Activated CD8-positive, alpha-beta memory T cell treated with anti-CD3 and anti-CD28 coated beads for 36 hours (primary cell): ENCODE measurements around the gene MORC1. TPM values are rescaled to one million over a fixed set of nuclear protein-coding genes. Genes with fewer than 3 reads are reported as not detected.

Experiments
- CTCF ChIA-PET: fragments of 350-600 bp; sonication (Branson Sonifier 250); formaldehyde crosslinking; loops from one replicate; lab custom pipeline; 2021; ENCODE audit warnings: antibody characterized with exemption; lab: Charles Lee
- POLR2A ChIA-PET: fragments of 350-600 bp; sonication (Branson Sonifier 250); formaldehyde crosslinking; loops from one replicate; lab custom pipeline; 2021; ENCODE audit warnings: antibody characterized with exemption; lab: Charles Lee
- total RNA-seq, 2 experiments: library from RNA; stranded (reverse); gene quantifications; one replicate each; pipeline ENCODE4 v1.2.3, GENCODE V29; 2021

The MORC1 gene
- total RNA-seq, 2 experiments from 2014 or later, result not detected

- ChIA-PET CTCF (no interaction called here), POLR2A (no interaction called here)
Observed at GRCh38 chr3:109045271-109046040, 72.5 kb downstream of the MORC1 start.

- POLR2A ChIA-PET, result no interaction called here
- CTCF ChIA-PET, result no interaction called here
Observed at GRCh38 chr3:109035082-109035481, 82.9 kb downstream of the MORC1 start.

GRCh38 chr3:109033000-109033660 lies 84.8 kb downstream of the MORC1 start:
- POLR2A ChIA-PET, result no interaction called here
- CTCF ChIA-PET, result no interaction called here

- POLR2A ChIA-PET, result no interaction called here
Observed at GRCh38 chr3:109028753-109029152, 89.2 kb downstream of the MORC1 start.

GRCh38 chr3:109026821-109027220 lies 91.1 kb downstream of the MORC1 start:
- POLR2A ChIA-PET, result no interaction called here
- CTCF ChIA-PET, result no interaction called here

More at GRCh38 chr3:109028753-109029152, 89.2 kb downstream of the MORC1 start:
- CTCF ChIA-PET, result no interaction called here

- CTCF ChIA-PET, result interaction anchor here (0.7 kb wide), 1 partner anchor 193 kb away, joined by 4 read pairs; no protein-coding TSS in a partner anchor
- POLR2A ChIA-PET, result no interaction called here
Observed at GRCh38 chr3:109025896-109026295, 92.0 kb downstream of the MORC1 start.

GRCh38 chr3:109023656-109024254 lies 94.2 kb downstream of the MORC1 start:
- ChIA-PET POLR2A (no interaction called here), CTCF (interaction anchor here (0.7 to 1.2 kb wide), 5 partner anchors 12 to 57 kb away, joined by 3 read pairs; no protein-coding TSS in a partner anchor)

- POLR2A ChIA-PET, result no interaction called here
Observed at GRCh38 chr3:109023167-109023566, 94.8 kb downstream of the MORC1 start.

GRCh38 chr3:109021556-109021955 lies 96.4 kb downstream of the MORC1 start:
- CTCF ChIA-PET, result no interaction called here
- POLR2A ChIA-PET, result no interaction called here

More at GRCh38 chr3:109023167-109023566, 94.8 kb downstream of the MORC1 start:
- CTCF ChIA-PET, result interaction anchor here (0.7 to 1.2 kb wide), 4 partner anchors 12 to 58 kb away, joined by 3 read pairs; no protein-coding TSS in a partner anchor

GRCh38 chr3:109018828-109019227 lies 99.1 kb downstream of the MORC1 start:
- POLR2A ChIA-PET, result no interaction called here
- CTCF ChIA-PET, result no interaction called here

GRCh38 chr3:109005443-109005842 lies 112.5 kb downstream of the MORC1 start:
- POLR2A ChIA-PET, result no interaction called here
- CTCF ChIA-PET, result interaction anchor here (1.2 kb wide), 1 partner anchor 18 kb away, joined by 3 read pairs; no protein-coding TSS in a partner anchor

- POLR2A ChIA-PET, result no interaction called here
- CTCF ChIA-PET, result interaction anchor here (1.2 kb wide), 1 partner anchor 26 kb away, joined by 3 read pairs; no protein-coding TSS in a partner anchor
Observed at GRCh38 chr3:108998436-108998835, 119.5 kb downstream of the MORC1 start.

- CTCF ChIA-PET, result no interaction called here
- POLR2A ChIA-PET, result no interaction called here
Observed at GRCh38 chr3:108985844-108986243, 132.1 kb downstream of the MORC1 start.

GRCh38 chr3:108983051-108983450 lies 134.9 kb downstream of the MORC1 start:
- ChIA-PET POLR2A (no interaction called here), CTCF (no interaction called here)

GRCh38 chr3:108976058-108976457 lies 141.9 kb downstream of the MORC1 start:
- CTCF ChIA-PET, result no interaction called here
- POLR2A ChIA-PET, result no interaction called here

- CTCF ChIA-PET, result no interaction called here
Observed at GRCh38 chr3:108973019-108973418, 144.9 kb downstream of the MORC1 start.

GRCh38 chr3:108972482-108972881 lies 145.5 kb downstream of the MORC1 start:
- POLR2A ChIA-PET, result no interaction called here
- CTCF ChIA-PET, result no interaction called here

More at GRCh38 chr3:108973019-108973418, 144.9 kb downstream of the MORC1 start:
- POLR2A ChIA-PET, result no interaction called here

- CTCF ChIA-PET, result no interaction called here
- POLR2A ChIA-PET, result no interaction called here
Observed at GRCh38 chr3:108970561-108970960, 147.4 kb downstream of the MORC1 start.

GRCh38 chr3:108966773-108967172 lies 151.2 kb downstream of the MORC1 start:
- ChIA-PET CTCF (no interaction called here), POLR2A (no interaction called here)

- CTCF ChIA-PET, result no interaction called here
- POLR2A ChIA-PET, result no interaction called here
Observed at GRCh38 chr3:108959017-108959416, 158.9 kb downstream of the MORC1 start.
